ENCODE measurements around the gene CCDC57. TPM values are rescaled to one million over a fixed set of nuclear protein-coding genes. Genes with fewer than 3 reads are reported as not detected.

Gene CCDC57
- total and polyA plus RNA-seq, 2 of the 8 experiments (the other 6 are each of a cell fraction or from before 2014, with no cell fraction given), result 8.4 to 12.9 TPM

GRCh38 chr17:82228842-82229697, 16.4 kb upstream of the CCDC57 start, which contains the start of gene SLC16A3:
Gene SLC16A3, plus strand, starts transcription at chr17:82229042. Its CDS starts 6,967 bp downstream, at chr17:82236009.
- peak within 1 kb of the TSS; percentile 92 for H4K8ac ChIP-seq (ENCODE audit: extremely low read depth, insufficient read depth, low read length)
- no peak within 1 kb of the TSS for H3K14ac ChIP-seq (ENCODE audit: insufficient read length)
- H2BK12ac ChIP-seq (ENCODE audit: low read depth, low read length), result no peak within 1 kb of the TSS; the same call in 1 of the 2 replicates
- H2BK20ac ChIP-seq (ENCODE audit: low read length), result no peak within 1 kb of the TSS
- peaks cover 11% of the 10 kb centered on the region; the same call in 1 of the 2 replicates for H3K23me2 ChIP-seq (ENCODE audit: low read depth, low read length)
- ChIA-PET POLR2A (ENCODE audit: partially characterized antibody) (interaction anchor here (0.7 to 2.2 kb wide), 7 partner anchors 8 to 194 kb away, joined by 3 to 11 read pairs (median 4); partner anchors contain the start of gene CSNK1D), CTCF (ENCODE audit: partially characterized antibody) (interaction anchor here (1.1 to 2.5 kb wide), 4 partner anchors 9 to 152 kb away, joined by 3 to 12 read pairs (median 6); no protein-coding TSS in a partner anchor)
- peak within 1 kb of the TSS; percentile 53; the same call in 1 of the 2 replicates for H2AK5ac ChIP-seq (ENCODE audit: low read depth, low read length)
- H3K4me1 ChIP-seq (replicated peaks in 1 of 4; ENCODE audit: control insufficient read depth in 3 of 4, insufficient read depth in 4 of 4, low read length in 3 of 4), result peaks cover 0 to 16% (median 4%) of the 10 kb centered on the region in 4 experiments; a peak in 5 of 7 replicates
- H2BK15ac ChIP-seq (ENCODE audit: low read length), result no peak within 1 kb of the TSS
- H3K4me2 ChIP-seq (ENCODE audit: insufficient read depth in 1 of 2, low read depth in 2 of 2, low read length in 2 of 2), result peak within 1 kb of the TSS; percentile 65 to 67
- H3K27me3 ChIP-seq (replicated peaks in 1 of 4; ENCODE audit: control insufficient read depth in 3 of 4, extremely low read depth in 1 of 4, insufficient read depth in 3 of 4, low read length in 3 of 4), result peaks cover 28 to 68% (median 58%) of the 10 kb centered on the region in 4 experiments
- peaks cover 5 to 14% of the 10 kb centered on the region in 2 experiments for H4K20me1 ChIP-seq (replicated peaks in 1 of 2; ENCODE audit: control insufficient read depth in 1 of 2, insufficient read depth in 2 of 2, low read length in 2 of 2)
- no peaks in the 10 kb centered on the region; a peak in 1 of 8 replicates for H3K36me3 ChIP-seq (ENCODE audit: control insufficient read depth in 2 of 4, insufficient read depth in 4 of 4, low read length in 3 of 4)
- no peaks in the 10 kb centered on the region; a peak in 1 of 4 replicates for H3K9me3 ChIP-seq (ENCODE audit: insufficient read depth in 2 of 2, low read depth in 1 of 2, low read length in 1 of 2)
- H4K91ac ChIP-seq (replicated peaks; ENCODE audit: insufficient read length, low read length), result no peak within 1 kb of the TSS
- H3K18ac ChIP-seq (ENCODE audit: extremely low read depth, low read length), result peak within 1 kb of the TSS; percentile 32; the same call in 1 of the 2 replicates
- WGBS, 2 experiments (ENCODE audit: extremely low coverage in 1 of 2, insufficient coverage in 1 of 2, insufficient read length in 1 of 2, insufficient replicate concordance in 2 of 2, low coverage in 1 of 2, low lambda C conversion rate in 2 of 2, missing lambda C conversion rate in 1 of 2), result 17% methylated on average over 33 of the region's 105 CpGs; no CpG with 5 or more reads in 1 of the 2 experiments
- no peaks in the 10 kb centered on the region; the same call in 1 of the 2 replicates for H3K79me1 ChIP-seq (ENCODE audit: low read depth, low read length)
- no peak within 1 kb of the TSS for H3K23ac ChIP-seq (ENCODE audit: insufficient read length)
- no peak within 1 kb of the TSS for H2AFZ ChIP-seq (ENCODE audit: low read length)
- no peak within 1 kb of the TSS for H2BK120ac ChIP-seq (replicated peaks; ENCODE audit: low read depth, low read length)
- no peak for FAIRE-seq
- no peak within 1 kb of the TSS for H2BK5ac ChIP-seq (ENCODE audit: low read depth, low read length)
- no peak within 1 kb of the TSS for H4K5ac ChIP-seq (ENCODE audit: insufficient read length, low read depth, low read length)
- peak in 1 of 2 experiments; percentile 68 for DNase-seq (ENCODE audit: low read depth in 1 of 2, low spot score in 2 of 2)
- H3K56ac ChIP-seq (replicated peaks; ENCODE audit: insufficient read length, low read depth, low read length), result no peak within 1 kb of the TSS
- H3K4me3 ChIP-seq (ENCODE audit: extremely low read depth in 1 of 4, insufficient read depth in 2 of 4, low read depth in 3 of 4, low read length in 4 of 4), result peak within 1 kb of the TSS; percentile 27 to 62 (median 37); a peak in 7 of 8 replicates
- no peak within 1 kb of the TSS for H3K27ac ChIP-seq (ENCODE audit: low read depth, low read length)
- H3K4ac ChIP-seq (replicated peaks; ENCODE audit: insufficient read length, low read depth, low read length), result no peak within 1 kb of the TSS
- H3K9ac ChIP-seq (replicated peaks in 1 of 4; ENCODE audit: extremely low read depth in 1 of 4, low read depth in 3 of 4, low read length in 3 of 4), result no peak within 1 kb of the TSS; a peak in 1 of 7 replicates
- H3K79me2 ChIP-seq (ENCODE audit: control insufficient read depth in 1 of 2, insufficient read depth in 2 of 2, low read length in 2 of 2), result no peaks in the 10 kb centered on the region
- peak; percentile 67; the same call in 1 of the 2 replicates for TF ChIP-seq TAF1 (IDR thresholded peaks at IDR 0.05; ENCODE audit: low read depth, low read length)
- no peak for TF ChIP-seq CEBPB (IDR thresholded peaks at IDR 0.05; ENCODE audit: low read depth, low read length)
- peak; percentile 63; the same call in 1 of the 2 replicates for TF ChIP-seq TBP (IDR thresholded peaks at IDR 0.05; ENCODE audit: low read depth, low read length)
- TF ChIP-seq CREB1 (IDR thresholded peaks at IDR 0.05), result peak; percentile 80
- TF ChIP-seq EZH2 (IDR thresholded peaks at IDR 0.05; ENCODE audit: low read depth, low read length, severe bottlenecking), result peak; percentile 47
- TF ChIP-seq SUZ12 (IDR thresholded peaks at IDR 0.05; ENCODE audit: low read length), result peak; percentile 37; the same call in 1 of the 2 replicates
- no peak for TF ChIP-seq BCL11A (IDR thresholded peaks at IDR 0.05; ENCODE audit: low read depth in 2 of 2, low read length in 2 of 2)
- no peak for TF ChIP-seq TAF7 (optimal IDR thresholded peaks at IDR 0.05; ENCODE audit: borderline replicate concordance, low read depth, low read length)
- peak; percentile 32; the same call in 1 of the 2 replicates for TF ChIP-seq PHF8 (conservative IDR thresholded peaks at IDR 0.05; ENCODE audit: low read depth, low read length)
- TF ChIP-seq POLR2A (IDR thresholded peaks at IDR 0.05; ENCODE audit: control extremely low read depth in 1 of 2, low read depth in 2 of 2, low read length in 2 of 2), result 0 out of 3 replicates have a peak, but pooled peaks of 1 of the 2 experiments have one; percentile 46
- no peak for TF ChIP-seq RAD21 (IDR thresholded peaks at IDR 0.05 in 1 of 2, conservative IDR thresholded peaks at IDR 0.05 in 1 of 2; ENCODE audit: low read depth in 2 of 2, low read length in 2 of 2)
